Measurements from ENCODE around the gene BCL6. TPM values are rescaled to one million over a fixed set of nuclear protein-coding genes. Genes with fewer than 3 reads are reported as not detected.

The BCL6 gene
- total RNA-seq, 1 experiment from 2014 or later = 21.5 TPM

DNA sequence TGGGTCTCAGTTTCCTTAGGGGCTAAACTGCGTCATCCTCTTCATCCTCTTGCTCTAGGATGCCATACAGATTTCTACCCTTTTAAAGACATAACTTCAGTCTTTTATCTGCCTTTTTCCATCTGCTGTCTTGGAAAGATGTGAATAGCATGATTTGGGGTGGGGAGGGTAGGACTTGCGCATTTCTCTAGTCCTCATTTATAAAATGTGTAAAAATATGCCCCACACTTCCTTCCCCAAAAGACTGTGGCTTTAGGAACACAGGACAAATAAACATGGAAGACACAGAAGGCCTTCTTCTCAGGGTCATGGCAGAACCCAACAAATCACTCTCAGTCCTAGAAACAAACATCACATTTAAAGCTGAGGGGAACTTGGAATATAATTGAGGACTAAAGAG, 48.4 kb upstream of the BCL6 start:
- H3K27ac ChIP-seq (ENCODE audit: low read length) = no peak overlapping the region
- no peaks in the 10 kb centered on the region for H3K9me3 ChIP-seq (ENCODE audit: control insufficient read depth, insufficient read depth, low read depth, low read length)
- H3K4me1 ChIP-seq (ENCODE audit: control insufficient read depth, insufficient read depth, low read length) = no peaks in the 10 kb centered on the region
- BruUV-seq (replicated peaks) = no TSS peak
- CTCF ChIA-PET = no interaction called here
- TF ChIP-seq, protein P1, sequence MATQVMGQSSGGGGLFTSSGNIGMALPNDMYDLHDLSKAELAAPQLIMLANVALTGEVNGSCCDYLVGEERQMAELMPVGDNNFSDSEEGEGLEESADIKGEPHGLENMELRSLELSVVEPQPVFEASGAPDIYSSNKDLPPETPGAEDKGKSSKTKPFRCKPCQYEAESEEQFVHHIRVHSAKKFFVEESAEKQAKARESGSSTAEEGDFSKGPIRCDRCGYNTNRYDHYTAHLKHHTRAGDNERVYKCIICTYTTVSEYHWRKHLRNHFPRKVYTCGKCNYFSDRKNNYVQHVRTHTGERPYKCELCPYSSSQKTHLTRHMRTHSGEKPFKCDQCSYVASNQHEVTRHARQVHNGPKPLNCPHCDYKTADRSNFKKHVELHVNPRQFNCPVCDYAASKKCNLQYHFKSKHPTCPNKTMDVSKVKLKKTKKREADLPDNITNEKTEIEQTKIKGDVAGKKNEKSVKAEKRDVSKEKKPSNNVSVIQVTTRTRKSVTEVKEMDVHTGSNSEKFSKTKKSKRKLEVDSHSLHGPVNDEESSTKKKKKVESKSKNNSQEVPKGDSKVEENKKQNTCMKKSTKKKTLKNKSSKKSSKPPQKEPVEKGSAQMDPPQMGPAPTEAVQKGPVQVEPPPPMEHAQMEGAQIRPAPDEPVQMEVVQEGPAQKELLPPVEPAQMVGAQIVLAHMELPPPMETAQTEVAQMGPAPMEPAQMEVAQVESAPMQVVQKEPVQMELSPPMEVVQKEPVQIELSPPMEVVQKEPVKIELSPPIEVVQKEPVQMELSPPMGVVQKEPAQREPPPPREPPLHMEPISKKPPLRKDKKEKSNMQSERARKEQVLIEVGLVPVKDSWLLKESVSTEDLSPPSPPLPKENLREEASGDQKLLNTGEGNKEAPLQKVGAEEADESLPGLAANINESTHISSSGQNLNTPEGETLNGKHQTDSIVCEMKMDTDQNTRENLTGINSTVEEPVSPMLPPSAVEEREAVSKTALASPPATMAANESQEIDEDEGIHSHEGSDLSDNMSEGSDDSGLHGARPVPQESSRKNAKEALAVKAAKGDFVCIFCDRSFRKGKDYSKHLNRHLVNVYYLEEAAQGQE (IDR thresholded peaks at IDR 0.05; ENCODE audit: insufficient read depth in 1 of 2, low read depth in 2 of 2, low read length in 1 of 2) = no peak
- TF ChIP-seq, protein P2, sequence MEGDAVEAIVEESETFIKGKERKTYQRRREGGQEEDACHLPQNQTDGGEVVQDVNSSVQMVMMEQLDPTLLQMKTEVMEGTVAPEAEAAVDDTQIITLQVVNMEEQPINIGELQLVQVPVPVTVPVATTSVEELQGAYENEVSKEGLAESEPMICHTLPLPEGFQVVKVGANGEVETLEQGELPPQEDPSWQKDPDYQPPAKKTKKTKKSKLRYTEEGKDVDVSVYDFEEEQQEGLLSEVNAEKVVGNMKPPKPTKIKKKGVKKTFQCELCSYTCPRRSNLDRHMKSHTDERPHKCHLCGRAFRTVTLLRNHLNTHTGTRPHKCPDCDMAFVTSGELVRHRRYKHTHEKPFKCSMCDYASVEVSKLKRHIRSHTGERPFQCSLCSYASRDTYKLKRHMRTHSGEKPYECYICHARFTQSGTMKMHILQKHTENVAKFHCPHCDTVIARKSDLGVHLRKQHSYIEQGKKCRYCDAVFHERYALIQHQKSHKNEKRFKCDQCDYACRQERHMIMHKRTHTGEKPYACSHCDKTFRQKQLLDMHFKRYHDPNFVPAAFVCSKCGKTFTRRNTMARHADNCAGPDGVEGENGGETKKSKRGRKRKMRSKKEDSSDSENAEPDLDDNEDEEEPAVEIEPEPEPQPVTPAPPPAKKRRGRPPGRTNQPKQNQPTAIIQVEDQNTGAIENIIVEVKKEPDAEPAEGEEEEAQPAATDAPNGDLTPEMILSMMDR (IDR thresholded peaks at IDR 0.05) = no peak
- TF ChIP-seq SIN3A (IDR thresholded peaks at IDR 0.05; ENCODE audit: borderline replicate concordance, insufficient read depth, low read depth, low read length) (no peak), POLR2AphosphoS5 (IDR thresholded peaks at IDR 0.05; ENCODE audit: low read depth, low read length) (no peak), TCF7L2 (IDR thresholded peaks at IDR 0.05; ENCODE audit: low read depth, low read length) (no peak)
- ATAC-seq (no peak), DNase-seq (ENCODE audit: low read depth, low spot score) (no peak)
- no peak overlapping the region for H3K4me3 ChIP-seq (ENCODE audit: low read depth in 2 of 2, low read length in 2 of 2)
- intact Hi-C loops (cut with micrococcal nuclease; ENCODE audit: unreplicated experiment) = no loop called here
- in situ Hi-C loops (cut with HindIII; ENCODE audit: low pct_unique_long_range_greater_than_20kb, low sequenced_read_pairs) = no loop called here
- POLR2A ChIA-PET = no interaction called here
- peaks cover 4% of the 10 kb centered on the region; the same call in 1 of the 2 replicates for H3K27me3 ChIP-seq (ENCODE audit: control insufficient read depth, insufficient read depth, low read length)
- H3K36me3 ChIP-seq (ENCODE audit: control insufficient read depth, insufficient read depth, low read length) = no peaks in the 10 kb centered on the region

DNA sequence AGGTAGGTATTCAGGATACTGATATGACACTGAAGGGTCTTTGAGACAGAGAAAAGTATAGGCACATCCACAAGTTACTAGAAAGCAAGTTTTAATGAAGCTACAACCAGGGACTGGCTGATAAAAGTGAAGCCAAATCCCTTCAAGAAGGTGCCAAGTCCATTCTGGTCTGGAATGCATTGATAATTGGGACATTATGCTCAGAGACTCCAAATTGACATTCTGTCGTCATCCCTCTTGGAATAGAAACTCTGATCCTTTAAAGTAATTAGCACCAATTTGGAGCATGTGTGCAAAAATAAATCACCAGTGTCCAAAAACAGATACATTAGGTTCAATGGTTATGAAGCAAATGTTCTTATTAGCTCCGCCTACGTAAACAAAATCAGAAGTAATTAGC, 47.3 kb upstream of the BCL6 start:
- TF ChIP-seq POLR2AphosphoS5 (IDR thresholded peaks at IDR 0.05; ENCODE audit: low read depth, low read length) (no peak), SIN3A (IDR thresholded peaks at IDR 0.05; ENCODE audit: borderline replicate concordance, insufficient read depth, low read depth, low read length) (no peak), TCF7L2 (IDR thresholded peaks at IDR 0.05; ENCODE audit: low read depth, low read length) (no peak)
- TF ChIP-seq, protein P1 (IDR thresholded peaks at IDR 0.05; ENCODE audit: insufficient read depth in 1 of 2, low read depth in 2 of 2, low read length in 1 of 2) = no peak
- TF ChIP-seq, protein P2 (IDR thresholded peaks at IDR 0.05) = no peak
- Histone ChIP-seq H3K36me3 (ENCODE audit: control insufficient read depth, insufficient read depth, low read length) (no peaks in the 10 kb centered on the region), H3K9me3 (ENCODE audit: control insufficient read depth, insufficient read depth, low read depth, low read length) (no peaks in the 10 kb centered on the region), H3K4me1 (ENCODE audit: control insufficient read depth, insufficient read depth, low read length) (no peaks in the 10 kb centered on the region), H3K27me3 (ENCODE audit: control insufficient read depth, insufficient read depth, low read length) (peaks cover 3% of the 10 kb centered on the region; the same call in 1 of the 2 replicates), H3K27ac (ENCODE audit: low read length) (no peak overlapping the region), H3K4me3 (ENCODE audit: low read depth in 2 of 2, low read length in 2 of 2) (no peak overlapping the region)
- ChIA-PET POLR2A (no interaction called here), CTCF (no interaction called here)
- no peak for ATAC-seq
- no peak for DNase-seq (ENCODE audit: low read depth, low spot score)
- intact Hi-C loops (cut with micrococcal nuclease; ENCODE audit: unreplicated experiment) = no loop called here
- BruUV-seq (replicated peaks) = no TSS peak
- in situ Hi-C loops (cut with HindIII; ENCODE audit: low pct_unique_long_range_greater_than_20kb, low sequenced_read_pairs) = no loop called here
